ENCODE measurements around the gene TJAP1. TPM values are rescaled to one million over a fixed set of nuclear protein-coding genes. Genes with fewer than 3 reads are reported as not detected.

The TJAP1 gene
- total and polyA plus RNA-seq, 4 donors: 21.7 to 29.5 (median 23.4) TPM

DNA sequence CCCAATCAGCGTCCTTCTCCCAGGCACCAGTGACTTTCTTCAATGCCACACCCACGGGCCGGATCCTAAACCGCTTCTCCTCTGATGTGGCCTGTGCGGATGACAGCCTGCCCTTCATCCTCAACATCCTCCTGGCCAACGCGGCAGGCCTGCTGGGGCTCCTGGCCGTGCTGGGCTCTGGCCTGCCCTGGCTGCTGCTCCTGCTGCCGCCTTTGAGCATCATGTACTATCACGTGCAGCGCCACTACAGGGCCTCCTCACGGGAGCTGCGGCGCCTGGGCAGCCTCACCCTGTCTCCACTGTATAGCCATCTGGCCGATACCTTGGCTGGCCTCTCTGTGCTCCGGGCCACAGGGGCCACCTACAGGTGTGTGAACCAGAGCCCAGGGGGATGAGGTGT, 31.8 kb upstream of the TJAP1 start:
- ATAC-seq (ENCODE audit: insufficient read depth, low FRiP score) (no peak), DNase-seq (no peak)
- TF ChIP-seq, protein P1, sequence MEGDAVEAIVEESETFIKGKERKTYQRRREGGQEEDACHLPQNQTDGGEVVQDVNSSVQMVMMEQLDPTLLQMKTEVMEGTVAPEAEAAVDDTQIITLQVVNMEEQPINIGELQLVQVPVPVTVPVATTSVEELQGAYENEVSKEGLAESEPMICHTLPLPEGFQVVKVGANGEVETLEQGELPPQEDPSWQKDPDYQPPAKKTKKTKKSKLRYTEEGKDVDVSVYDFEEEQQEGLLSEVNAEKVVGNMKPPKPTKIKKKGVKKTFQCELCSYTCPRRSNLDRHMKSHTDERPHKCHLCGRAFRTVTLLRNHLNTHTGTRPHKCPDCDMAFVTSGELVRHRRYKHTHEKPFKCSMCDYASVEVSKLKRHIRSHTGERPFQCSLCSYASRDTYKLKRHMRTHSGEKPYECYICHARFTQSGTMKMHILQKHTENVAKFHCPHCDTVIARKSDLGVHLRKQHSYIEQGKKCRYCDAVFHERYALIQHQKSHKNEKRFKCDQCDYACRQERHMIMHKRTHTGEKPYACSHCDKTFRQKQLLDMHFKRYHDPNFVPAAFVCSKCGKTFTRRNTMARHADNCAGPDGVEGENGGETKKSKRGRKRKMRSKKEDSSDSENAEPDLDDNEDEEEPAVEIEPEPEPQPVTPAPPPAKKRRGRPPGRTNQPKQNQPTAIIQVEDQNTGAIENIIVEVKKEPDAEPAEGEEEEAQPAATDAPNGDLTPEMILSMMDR (IDR thresholded peaks at IDR 0.05; ENCODE audit: control extremely low read depth, extremely low read depth): no peak
- WGBS, 2 donors: 92 to 96% methylated on average over 16 of the region's 16 CpGs
- Histone ChIP-seq H3K36me3 (ENCODE audit: control insufficient read depth in 4 of 4, insufficient read depth in 4 of 4, low read length in 4 of 4) (peaks cover 5 to 70% (median 28%) of the 10 kb centered on the region in 4 donors), H3K27me3 (ENCODE audit: control insufficient read depth in 3 of 3, insufficient read depth in 3 of 3, low read length in 2 of 3) (no peaks in the 10 kb centered on the region), H3K9me3 (ENCODE audit: control insufficient read depth in 4 of 4, insufficient read depth in 3 of 4, low read length in 3 of 4) (peaks cover 0 to 2% (median 0%) of the 10 kb centered on the region in 4 donors), H3K9ac (ENCODE audit: insufficient read depth in 1 of 2, low read length in 2 of 2) (no peak overlapping the region), H3K4me1 (ENCODE audit: control insufficient read depth in 5 of 5, insufficient read depth in 5 of 5, low read length in 5 of 5) (no peaks in the 10 kb centered on the region), H3K4me3 (no peak overlapping the region), H3K27ac (ENCODE audit: low read depth in 1 of 2, low read length in 1 of 2) (no peak overlapping the region)

DNA sequence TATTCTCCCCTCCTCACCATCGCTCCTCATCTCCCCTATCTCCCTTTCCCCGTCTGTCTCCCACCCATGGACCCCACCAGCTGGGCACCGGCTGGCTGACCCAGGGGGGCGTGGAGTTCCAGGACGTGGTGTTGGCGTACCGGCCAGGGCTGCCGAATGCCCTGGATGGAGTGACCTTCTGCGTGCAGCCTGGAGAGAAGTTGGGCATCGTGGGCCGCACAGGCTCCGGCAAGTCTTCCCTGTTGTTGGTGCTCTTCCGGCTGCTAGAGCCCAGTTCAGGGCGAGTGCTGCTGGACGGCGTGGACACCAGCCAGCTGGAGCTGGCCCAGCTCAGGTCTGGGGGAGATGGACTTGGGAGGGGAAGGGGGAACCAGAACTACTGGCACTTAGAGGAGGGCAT, 29.8 kb upstream of the TJAP1 start:
- Histone ChIP-seq H3K9ac (ENCODE audit: insufficient read depth in 1 of 2, low read length in 2 of 2) (no peak overlapping the region), H3K36me3 (ENCODE audit: control insufficient read depth in 4 of 4, insufficient read depth in 4 of 4, low read length in 4 of 4) (peaks cover 0 to 78% (median 23%) of the 10 kb centered on the region in 4 donors), H3K4me3 (no peak overlapping the region), H3K9me3 (ENCODE audit: control insufficient read depth in 4 of 4, insufficient read depth in 3 of 4, low read length in 3 of 4) (peaks cover 0 to 2% (median 0%) of the 10 kb centered on the region in 4 donors), H3K4me1 (ENCODE audit: control insufficient read depth in 5 of 5, insufficient read depth in 5 of 5, low read length in 5 of 5) (no peaks in the 10 kb centered on the region), H3K27me3 (ENCODE audit: control insufficient read depth in 3 of 3, insufficient read depth in 3 of 3, low read length in 2 of 3) (no peaks in the 10 kb centered on the region), H3K27ac (ENCODE audit: low read depth in 1 of 2, low read length in 1 of 2) (no peak overlapping the region)
- 95 to 96% methylated on average over 16 of the region's 16 CpGs for WGBS, 2 donors
- DNase-seq (no peak), ATAC-seq (ENCODE audit: insufficient read depth, low FRiP score) (no peak)
- TF ChIP-seq, protein P1 (IDR thresholded peaks at IDR 0.05; ENCODE audit: control extremely low read depth, extremely low read depth): no peak

DNA sequence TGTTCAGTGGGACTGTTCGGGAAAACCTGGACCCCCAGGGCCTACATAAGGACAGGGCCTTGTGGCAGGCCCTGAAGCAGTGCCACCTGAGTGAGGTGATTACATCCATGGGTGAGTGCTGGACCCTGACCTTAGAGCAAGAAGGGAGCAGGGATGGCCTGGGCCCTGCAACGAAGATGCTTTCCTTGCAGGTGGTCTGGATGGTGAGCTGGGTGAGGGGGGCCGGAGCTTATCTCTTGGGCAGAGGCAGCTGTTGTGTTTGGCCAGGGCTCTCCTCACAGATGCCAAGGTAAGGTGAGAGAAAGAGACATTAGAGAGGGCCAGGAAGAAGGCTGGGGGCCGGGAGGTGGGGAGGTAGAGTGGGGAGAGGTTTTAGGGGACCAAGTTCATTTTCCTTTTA, 28.5 kb upstream of the TJAP1 start:
- H3K36me3 ChIP-seq (ENCODE audit: control insufficient read depth in 4 of 4, insufficient read depth in 4 of 4, low read length in 4 of 4): peaks cover 0 to 70% (median 23%) of the 10 kb centered on the region in 4 donors
- TF ChIP-seq, protein P1 (IDR thresholded peaks at IDR 0.05; ENCODE audit: control extremely low read depth, extremely low read depth): no peak
- H3K9me3 ChIP-seq (ENCODE audit: control insufficient read depth in 4 of 4, insufficient read depth in 3 of 4, low read length in 3 of 4): peaks cover 0 to 3% (median 0%) of the 10 kb centered on the region in 4 donors
- no peak for ATAC-seq (ENCODE audit: insufficient read depth, low FRiP score)
- no peak overlapping the region for H3K9ac ChIP-seq (ENCODE audit: insufficient read depth in 1 of 2, low read length in 2 of 2)
- no peaks in the 10 kb centered on the region for H3K27me3 ChIP-seq (ENCODE audit: control insufficient read depth in 3 of 3, insufficient read depth in 3 of 3, low read length in 2 of 3)
- no peaks in the 10 kb centered on the region for H3K4me1 ChIP-seq (ENCODE audit: control insufficient read depth in 5 of 5, insufficient read depth in 5 of 5, low read length in 5 of 5)
- WGBS, 2 donors: 92 to 95% methylated on average over 4 of the region's 4 CpGs
- no peak overlapping the region for H3K27ac ChIP-seq (ENCODE audit: low read depth in 1 of 2, low read length in 1 of 2)
- H3K4me3 ChIP-seq: no peak overlapping the region
- no peak for DNase-seq

DNA sequence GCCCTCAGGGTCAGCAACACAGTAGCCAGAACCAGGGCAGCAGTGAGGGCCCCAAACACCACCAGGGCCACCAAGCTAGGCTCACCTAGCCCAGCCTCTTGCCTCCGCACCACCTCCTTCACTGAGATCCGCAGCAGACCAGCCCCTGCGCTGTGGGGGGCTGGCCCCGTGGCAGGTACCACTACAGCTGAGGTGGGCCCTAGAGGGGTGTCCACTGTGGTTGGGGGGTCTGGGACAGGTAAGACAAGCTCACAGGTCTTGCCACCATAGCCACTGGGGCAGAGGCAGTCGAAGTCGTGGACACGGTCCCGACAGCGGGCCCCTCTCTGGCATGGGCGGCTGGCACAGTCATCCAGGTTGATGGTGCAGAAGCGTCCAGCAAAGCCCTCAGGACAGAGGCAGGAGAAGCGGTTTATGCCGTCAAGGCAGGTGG, 26.7 kb upstream of the TJAP1 start:
- 93 to 95% methylated on average over 11 to 13 of the region's 13 CpGs for WGBS, 2 donors
- ATAC-seq (ENCODE audit: insufficient read depth, low FRiP score) (no peak), DNase-seq (no peak)
- peaks cover 0 to 53% (median 17%) of the 10 kb centered on the region in 4 donors for H3K36me3 ChIP-seq (ENCODE audit: control insufficient read depth in 4 of 4, insufficient read depth in 4 of 4, low read length in 4 of 4)
- TF ChIP-seq, protein P1 (IDR thresholded peaks at IDR 0.05; ENCODE audit: control extremely low read depth, extremely low read depth): no peak
- H3K9ac ChIP-seq (ENCODE audit: insufficient read depth in 1 of 2, low read length in 2 of 2): no peak overlapping the region
- peaks cover 0 to 2% (median 0%) of the 10 kb centered on the region in 4 donors for H3K9me3 ChIP-seq (ENCODE audit: control insufficient read depth in 4 of 4, insufficient read depth in 3 of 4, low read length in 3 of 4)
- H3K27ac ChIP-seq (ENCODE audit: low read depth in 1 of 2, low read length in 1 of 2): no peak overlapping the region
- peaks cover 0 to 1% (median 0%) of the 10 kb centered on the region in 5 donors for H3K4me1 ChIP-seq (ENCODE audit: control insufficient read depth in 5 of 5, insufficient read depth in 5 of 5, low read length in 5 of 5)
- H3K27me3 ChIP-seq (ENCODE audit: control insufficient read depth in 3 of 3, insufficient read depth in 3 of 3, low read length in 2 of 3): peaks cover 0 to 2% (median 0%) of the 10 kb centered on the region in 3 donors
- no peak overlapping the region for H3K4me3 ChIP-seq

All from lung (tissue), 12 donors.